HG03103 (cell line): ENCODE measurements around the gene SPEF2.
"Not testable (repeated sequence)": the region's sequence is repeated elsewhere in the genome, so short reads cannot be mapped to it uniquely, and the experiment has no call there.

Experiments used
- ATAC-seq: cut with Tn5 transposase; IDR thresholded peaks from one replicate; pipeline ENCODE4 v1.9.1; 2021; ENCODE audit warnings: low read depth; ENCODE audit not compliant: unreplicated experiment

SPEF2 gene

GRCh38 chr5:35819026-35819425, 201.4 kb downstream of the SPEF2 start:
- ATAC-seq = no peak

- ATAC-seq = no peak
Measured at GRCh38 chr5:35819668-35820067, 202.0 kb downstream of the SPEF2 start.

GRCh38 chr5:35820735-35821134, 203.1 kb downstream of the SPEF2 start:
- no peak for ATAC-seq

- no peak for ATAC-seq
Measured at GRCh38 chr5:35821513-35821912, 203.8 kb downstream of the SPEF2 start.

- no peak for ATAC-seq
Measured at GRCh38 chr5:35822511-35822910, 204.8 kb downstream of the SPEF2 start.

GRCh38 chr5:35823347-35824098, 205.9 kb downstream of the SPEF2 start:
- ATAC-seq = no peak

- no peak for ATAC-seq
Measured at GRCh38 chr5:35826056-35826455, 208.4 kb downstream of the SPEF2 start.

GRCh38 chr5:35826554-35826953, 208.9 kb downstream of the SPEF2 start:
- no peak for ATAC-seq

GRCh38 chr5:35828082-35828598, 210.5 kb downstream of the SPEF2 start:
- ATAC-seq = no peak

- ATAC-seq = no peak
Measured at GRCh38 chr5:35830587-35830986, 212.9 kb downstream of the SPEF2 start.

GRCh38 chr5:35832762-35833161, 215.1 kb downstream of the SPEF2 start:
- no peak for ATAC-seq

- no peak for ATAC-seq
Measured at GRCh38 chr5:35833224-35833623, 215.6 kb downstream of the SPEF2 start.

GRCh38 chr5:35835796-35836742, 218.4 kb downstream of the SPEF2 start:
- no peak for ATAC-seq

- no peak for ATAC-seq
Measured at GRCh38 chr5:35838370-35839042, 220.8 kb downstream of the SPEF2 start.

GRCh38 chr5:35842856-35843255, 225.2 kb downstream of the SPEF2 start:
- ATAC-seq = no peak

- not testable (repeated sequence) for ATAC-seq
Measured at GRCh38 chr5:35845508-35845907, 227.8 kb downstream of the SPEF2 start.

GRCh38 chr5:35847491-35847890, 229.8 kb downstream of the SPEF2 start:
- no peak for ATAC-seq

- no peak for ATAC-seq
Measured at GRCh38 chr5:35847961-35848360, 230.3 kb downstream of the SPEF2 start.

GRCh38 chr5:35849860-35850259, 232.2 kb downstream of the SPEF2 start:
- ATAC-seq = no peak

- ATAC-seq = no peak
Measured at GRCh38 chr5:35850967-35851680, 233.5 kb downstream of the SPEF2 start.
